NB4 (cell line): ENCODE measurements around the gene ENAH.
A peak's percentile ranks its signal among the peaks of the same experiment; 100 is the strongest.
"Not testable (repeated sequence)": the region's sequence is repeated elsewhere in the genome, so short reads cannot be mapped to it uniquely, and the experiment has no call there.

Experiments
- DNase-seq: peaks from one replicate; pipeline ENCODE4 v3.0.0; 2010; ENCODE audit warnings: low read depth
- H3K4me3 ChIP-seq: one replicate; pipeline ENCODE4 v1.5.1; 2011; ENCODE audit warnings: mild to moderate bottlenecking, low read depth, low read length, moderate library complexity
- MYC ChIP-seq: IDR thresholded peaks from 2 replicates; pipeline ENCODE4 v1.6.1; 2011; ENCODE audit warnings: low read depth, low read length
- POLR2A ChIP-seq: IDR thresholded peaks from 2 replicates; pipeline ENCODE4 v1.6.1; 2011; ENCODE audit warnings: mild to moderate bottlenecking; ENCODE audit not compliant: insufficient read length; ENCODE audit errors: extremely low read depth
- TF ChIP-seq, protein P1 (sequence below): IDR thresholded peaks from one replicate; pipeline ENCODE4 v1.5.1; 2012; ENCODE audit warnings: low read depth, low read length
- TF ChIP-seq, protein P2 (sequence below): IDR thresholded peaks from 2 replicates; pipeline ENCODE4 v1.6.1; 2011; ENCODE audit warnings: low read depth, low read length

The ENAH gene

GRCh38 chr1:225652729-225653462 lies at the start of gene ENAH:
TSS of gene ENAH (minus strand) at chr1:225653123. CDS start at chr1:225652690, 433 bp downstream.
- DNase-seq: peak; percentile 80
- TF ChIP-seq, protein P1, sequence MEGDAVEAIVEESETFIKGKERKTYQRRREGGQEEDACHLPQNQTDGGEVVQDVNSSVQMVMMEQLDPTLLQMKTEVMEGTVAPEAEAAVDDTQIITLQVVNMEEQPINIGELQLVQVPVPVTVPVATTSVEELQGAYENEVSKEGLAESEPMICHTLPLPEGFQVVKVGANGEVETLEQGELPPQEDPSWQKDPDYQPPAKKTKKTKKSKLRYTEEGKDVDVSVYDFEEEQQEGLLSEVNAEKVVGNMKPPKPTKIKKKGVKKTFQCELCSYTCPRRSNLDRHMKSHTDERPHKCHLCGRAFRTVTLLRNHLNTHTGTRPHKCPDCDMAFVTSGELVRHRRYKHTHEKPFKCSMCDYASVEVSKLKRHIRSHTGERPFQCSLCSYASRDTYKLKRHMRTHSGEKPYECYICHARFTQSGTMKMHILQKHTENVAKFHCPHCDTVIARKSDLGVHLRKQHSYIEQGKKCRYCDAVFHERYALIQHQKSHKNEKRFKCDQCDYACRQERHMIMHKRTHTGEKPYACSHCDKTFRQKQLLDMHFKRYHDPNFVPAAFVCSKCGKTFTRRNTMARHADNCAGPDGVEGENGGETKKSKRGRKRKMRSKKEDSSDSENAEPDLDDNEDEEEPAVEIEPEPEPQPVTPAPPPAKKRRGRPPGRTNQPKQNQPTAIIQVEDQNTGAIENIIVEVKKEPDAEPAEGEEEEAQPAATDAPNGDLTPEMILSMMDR: no peak
- TF ChIP-seq MYC (peak; percentile 47; the same call in 1 of the 2 replicates), POLR2A (peak; percentile 72)
- TF ChIP-seq, protein P2, sequence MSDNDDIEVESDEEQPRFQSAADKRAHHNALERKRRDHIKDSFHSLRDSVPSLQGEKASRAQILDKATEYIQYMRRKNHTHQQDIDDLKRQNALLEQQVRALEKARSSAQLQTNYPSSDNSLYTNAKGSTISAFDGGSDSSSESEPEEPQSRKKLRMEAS: 0 out of 2 replicates have a peak, but pooled peaks have one; percentile 12
- H3K4me3 ChIP-seq: peak within 1 kb of the TSS; percentile 76

DNA sequence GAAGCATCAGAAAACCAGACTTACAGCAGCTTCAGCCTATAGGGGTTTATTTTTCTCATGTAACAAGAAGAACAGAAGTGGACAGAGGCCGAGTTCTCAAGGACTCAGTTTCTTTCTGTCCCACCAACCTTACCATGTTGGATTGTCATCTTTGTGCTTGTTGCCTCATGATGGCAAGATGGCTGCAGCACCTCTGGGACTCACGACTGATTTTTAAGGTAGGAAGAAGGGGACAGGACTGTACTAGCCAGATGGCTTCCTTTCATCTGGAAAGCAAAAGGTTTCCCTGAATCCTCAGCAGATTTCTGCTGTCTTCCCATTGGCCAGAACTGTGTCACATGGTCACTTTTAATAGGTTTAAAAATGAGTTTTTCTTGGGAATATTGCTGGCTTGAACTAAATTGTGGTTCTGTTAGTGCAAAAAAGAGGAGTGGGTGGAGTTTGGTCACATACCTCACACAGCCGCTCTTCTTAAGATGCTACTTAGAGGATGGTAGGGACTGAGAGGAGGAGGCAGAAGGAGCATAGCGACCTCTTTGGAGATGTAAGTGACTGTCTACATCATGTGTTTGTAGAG lies 48.1 kb upstream of the ENAH start:
- DNase-seq: no peak
- TF ChIP-seq POLR2A (no peak), MYC (no peak)
- TF ChIP-seq, protein P1: no peak
- TF ChIP-seq, protein P2: no peak
- no peak overlapping the region for H3K4me3 ChIP-seq

GRCh38 chr1:225700164-225700821 lies 47.4 kb upstream of the ENAH start:
- H3K4me3 ChIP-seq: no peak overlapping the region
- DNase-seq: no peak
- no peak for TF ChIP-seq MYC
- TF ChIP-seq, protein P2: no peak
- TF ChIP-seq POLR2A: no peak
- TF ChIP-seq, protein P1: no peak

- TF ChIP-seq, protein P1: no peak
- TF ChIP-seq POLR2A: no peak
- DNase-seq: no peak
- H3K4me3 ChIP-seq: no peak overlapping the region
Measured at GRCh38 chr1:225699336-225699735, 46.4 kb upstream of the ENAH start.

DNA sequence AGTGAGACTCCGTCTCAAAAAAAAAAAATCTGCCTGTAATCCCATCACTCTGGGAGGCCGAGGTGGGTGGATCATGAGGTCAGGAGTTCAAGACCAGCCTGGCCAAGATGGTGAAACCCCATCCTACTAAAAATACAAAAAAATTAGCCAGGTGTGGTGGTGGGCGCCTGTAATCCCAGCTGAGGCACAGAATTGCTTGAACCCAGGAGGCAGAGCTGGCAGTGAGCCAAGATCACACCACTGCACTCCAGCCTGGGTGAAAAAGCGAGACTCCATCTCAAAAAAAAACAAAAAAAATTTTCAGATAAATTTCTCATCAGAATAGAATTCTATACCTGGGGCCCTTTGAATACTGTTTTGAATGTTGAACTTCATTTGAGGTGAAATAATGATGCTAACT lies 45.3 kb upstream of the ENAH start:
- not testable (repeated sequence) for H3K4me3 ChIP-seq, DNase-seq

DNA sequence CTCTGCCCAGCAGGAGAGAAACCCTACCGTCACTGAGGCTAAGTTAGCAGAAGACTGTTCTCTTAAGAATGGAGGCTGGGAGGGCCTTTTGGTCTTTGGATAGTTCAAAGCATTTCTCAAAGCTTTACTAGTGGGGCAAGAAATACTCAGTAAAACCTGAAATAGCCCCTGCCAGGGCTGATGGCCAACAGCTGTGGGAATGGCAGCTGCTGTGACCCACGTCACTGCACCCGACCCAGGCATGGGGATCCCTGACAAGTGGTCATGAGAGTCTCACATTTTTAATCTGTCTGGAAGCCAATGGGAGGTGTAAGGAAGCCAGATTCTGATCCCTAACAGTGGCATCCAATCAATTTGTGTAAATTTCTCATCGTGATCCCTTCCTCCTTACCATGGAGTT lies 44.5 kb upstream of the ENAH start:
- no peak overlapping the region for H3K4me3 ChIP-seq
- no peak for DNase-seq
- TF ChIP-seq, protein P1: no peak
- TF ChIP-seq MYC (no peak), POLR2A (no peak)
- TF ChIP-seq, protein P2: no peak
